HG03460 (cell line): Measurements from ENCODE around the gene CDKL2.
"Not testable (repeated sequence)": the region's sequence is repeated elsewhere in the genome, so short reads cannot be mapped to it uniquely, and the experiment has no call there.

Experiments used
- ATAC-seq: cut with Tn5 transposase; IDR thresholded peaks from one replicate; pipeline ENCODE4 v1.9.1; 2021; ENCODE audit not compliant: unreplicated experiment

The CDKL2 gene

GRCh38 chr4:75630174-75630936 is at the start of gene CDKL2:
CDKL2 (minus strand) TSS chr4:75630528; CDS start chr4:75625988, 4,540 bp downstream.
- ATAC-seq, result peak; percentile 99

GRCh38 chr4:75678965-75679364 is 48.6 kb upstream of the CDKL2 start:
- no peak for ATAC-seq

DNA sequence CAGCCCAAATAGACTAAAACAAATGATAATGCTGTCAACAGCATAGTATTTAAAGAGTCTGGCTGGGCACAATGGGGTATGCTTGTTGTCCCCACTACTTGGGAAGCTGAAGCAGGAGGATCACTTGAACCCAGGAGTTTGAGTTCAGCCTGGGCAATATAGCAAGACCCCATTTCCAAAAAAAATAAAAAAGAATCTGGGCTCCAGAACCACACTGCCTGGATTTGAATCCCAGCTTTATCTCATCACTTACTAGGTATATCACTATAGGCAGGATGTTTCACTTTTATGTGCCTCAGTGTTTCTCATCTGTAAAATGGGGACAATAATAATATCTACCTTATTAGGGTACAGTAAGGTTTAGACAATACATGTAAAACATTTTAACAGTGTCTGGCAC is 48.1 kb upstream of the CDKL2 start:
- no peak for ATAC-seq

DNA sequence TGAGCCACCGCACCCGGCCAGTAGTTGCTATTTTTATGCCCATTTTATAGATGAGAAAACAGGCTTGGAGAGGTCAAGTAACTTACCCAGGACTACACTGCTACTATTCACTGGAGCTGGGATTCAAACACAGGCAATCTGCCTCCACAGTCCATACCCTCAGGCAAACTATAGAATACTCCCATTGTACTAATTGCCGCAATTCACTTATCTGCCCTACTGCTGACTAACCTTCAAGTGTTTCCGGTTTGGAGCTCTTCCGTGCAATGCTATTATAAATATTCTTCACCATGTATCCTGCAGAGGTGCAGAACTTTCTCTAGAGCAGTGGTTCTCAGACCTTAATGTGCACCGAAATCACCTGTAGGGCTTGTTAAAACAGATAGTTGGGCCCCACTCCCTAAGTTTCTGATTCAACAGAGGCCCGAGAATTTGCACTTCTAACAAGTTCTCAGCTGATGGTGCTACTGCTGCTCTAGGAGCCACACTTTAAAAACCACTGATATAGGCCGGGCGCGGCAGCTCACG is 44.7 kb upstream of the CDKL2 start:
- no peak for ATAC-seq

DNA sequence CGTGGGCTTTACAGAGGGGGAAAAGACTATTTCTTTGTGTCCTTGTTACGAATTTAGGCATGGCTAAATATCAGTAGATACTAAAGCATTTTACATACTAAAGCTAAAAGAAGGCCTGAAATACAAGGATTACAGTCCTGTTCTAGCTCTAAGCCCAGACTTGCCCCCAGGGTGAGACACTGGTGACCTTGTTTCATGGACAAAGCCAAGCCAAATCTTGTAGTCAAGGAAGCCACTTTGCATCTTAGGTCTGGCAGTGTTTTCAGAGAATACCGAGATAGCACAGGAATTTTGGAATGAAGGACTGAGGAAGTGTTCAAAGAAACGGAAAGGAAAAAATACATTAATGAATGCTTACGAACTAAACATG is 43.6 kb upstream of the CDKL2 start:
- ATAC-seq, result no peak

DNA sequence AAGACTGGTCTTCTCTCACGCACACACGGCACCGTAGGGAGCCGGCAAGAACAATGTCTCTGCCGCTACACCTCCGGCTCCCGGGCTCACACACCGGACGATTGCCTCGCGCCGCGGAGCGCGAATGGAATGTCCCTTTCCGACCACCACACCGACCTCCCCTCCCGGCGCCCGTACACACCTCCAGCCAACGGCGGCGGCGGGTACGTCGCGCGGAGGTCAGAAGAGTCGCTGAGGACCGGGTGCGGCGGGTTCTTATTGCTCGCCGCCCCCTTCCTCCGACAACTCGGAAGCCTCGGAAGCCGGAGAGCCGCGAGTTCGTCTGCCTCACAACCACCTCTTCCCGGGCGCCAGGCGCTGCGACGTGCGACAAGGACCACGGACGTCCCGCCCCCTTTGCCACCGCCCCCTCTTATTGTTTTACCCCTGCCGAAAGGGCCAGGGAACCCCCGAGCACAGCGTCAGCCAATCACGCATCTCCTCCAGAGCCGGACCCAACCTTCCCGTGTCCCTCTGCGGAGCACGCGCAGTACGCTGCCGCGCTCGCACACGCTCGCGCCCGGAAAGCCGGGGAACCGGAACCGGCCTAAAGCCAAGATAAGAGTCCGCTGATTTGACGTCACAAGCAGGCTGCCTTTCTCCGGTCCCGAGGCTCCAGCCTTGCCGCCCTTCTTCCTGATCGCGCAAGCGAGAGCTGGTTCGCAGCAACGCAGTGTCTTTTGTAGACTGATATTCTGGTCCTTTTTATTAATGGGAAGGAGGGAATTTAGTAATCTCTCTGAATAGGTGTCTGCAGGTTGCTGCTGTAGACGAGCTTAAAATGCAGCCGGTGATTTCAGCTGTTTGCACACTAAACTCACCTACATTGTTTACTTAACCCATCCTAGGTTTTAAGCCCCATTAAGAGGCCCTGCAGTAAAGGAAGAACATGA is 43.0 kb upstream of the CDKL2 start, which contains the start of gene G3BP2:
Gene G3BP2, minus strand, starts transcription at position 385 of the 932 bp plus-strand sequence. CDS start 11,386 bp downstream, outside the sequence.
- ATAC-seq, result peak; percentile 90

GRCh38 chr4:75672461-75673026 is 42.2 kb upstream of the CDKL2 start:
- peak; percentile 21 for ATAC-seq

- ATAC-seq, result no peak
Observed at GRCh38 chr4:75671802-75672421, 41.6 kb upstream of the CDKL2 start.

GRCh38 chr4:75668596-75668995 is 38.3 kb upstream of the CDKL2 start:
- ATAC-seq, result no peak

- ATAC-seq, result not testable (repeated sequence)
Observed at GRCh38 chr4:75667636-75668035, 37.3 kb upstream of the CDKL2 start.

- no peak for ATAC-seq
Observed at GRCh38 chr4:75666299-75666698, 36.0 kb upstream of the CDKL2 start.

DNA sequence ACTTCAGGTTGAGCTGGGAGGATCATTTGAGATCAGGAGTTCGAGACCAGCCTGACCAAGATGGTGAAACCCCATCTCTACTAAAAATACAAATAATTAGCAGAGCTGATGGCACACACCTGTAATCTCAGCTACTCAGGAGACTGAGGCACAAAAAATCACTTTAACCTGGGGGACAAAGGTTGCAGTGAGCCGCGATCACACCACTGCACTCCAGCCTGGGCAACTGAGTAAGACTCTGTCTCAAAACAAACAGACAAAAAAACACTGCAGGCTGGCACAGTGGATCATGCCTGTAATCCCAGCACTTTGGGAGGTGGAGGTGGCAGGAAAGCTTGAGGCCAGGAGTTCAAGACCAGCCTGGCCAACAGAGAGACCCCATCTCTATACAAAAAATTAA is 34.3 kb upstream of the CDKL2 start:
- not testable (repeated sequence) for ATAC-seq

DNA sequence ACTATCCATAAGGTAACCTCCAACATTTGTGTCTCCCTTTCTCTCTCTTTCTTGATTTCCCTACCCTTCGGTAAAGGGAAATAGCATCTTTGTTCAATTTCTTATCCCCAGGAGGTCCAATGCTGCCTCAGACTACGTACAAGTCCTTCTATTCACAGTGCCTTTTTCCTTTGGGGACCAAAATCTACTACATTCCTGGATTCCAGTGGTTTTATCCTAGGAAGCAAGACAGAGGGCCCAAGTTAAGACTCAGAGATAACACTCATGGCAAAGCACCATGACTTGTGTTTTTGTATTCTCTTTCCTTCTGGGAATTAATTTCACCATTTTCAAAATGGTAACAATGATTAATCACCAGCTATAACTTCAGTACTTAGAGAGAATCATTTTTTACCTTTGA is 32.3 kb upstream of the CDKL2 start:
- no peak for ATAC-seq

DNA sequence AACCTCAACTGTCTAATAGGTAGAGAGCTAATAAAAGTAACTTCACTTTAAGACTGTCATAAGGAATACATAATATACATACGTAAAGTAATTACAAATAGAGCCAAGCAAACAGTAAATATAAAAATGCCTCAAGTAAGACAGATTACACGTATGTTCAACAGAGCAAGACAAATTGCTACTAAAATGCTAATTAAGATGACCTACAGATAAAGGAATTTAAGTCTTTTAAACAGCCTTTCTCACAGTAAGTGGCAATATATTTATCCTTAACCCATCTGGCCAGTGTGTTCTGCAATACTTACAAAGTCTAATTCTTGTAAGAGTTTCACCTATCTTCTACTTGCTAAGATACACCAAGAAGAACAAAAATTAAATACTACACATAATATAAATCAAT is 30.2 kb upstream of the CDKL2 start:
- no peak for ATAC-seq

DNA sequence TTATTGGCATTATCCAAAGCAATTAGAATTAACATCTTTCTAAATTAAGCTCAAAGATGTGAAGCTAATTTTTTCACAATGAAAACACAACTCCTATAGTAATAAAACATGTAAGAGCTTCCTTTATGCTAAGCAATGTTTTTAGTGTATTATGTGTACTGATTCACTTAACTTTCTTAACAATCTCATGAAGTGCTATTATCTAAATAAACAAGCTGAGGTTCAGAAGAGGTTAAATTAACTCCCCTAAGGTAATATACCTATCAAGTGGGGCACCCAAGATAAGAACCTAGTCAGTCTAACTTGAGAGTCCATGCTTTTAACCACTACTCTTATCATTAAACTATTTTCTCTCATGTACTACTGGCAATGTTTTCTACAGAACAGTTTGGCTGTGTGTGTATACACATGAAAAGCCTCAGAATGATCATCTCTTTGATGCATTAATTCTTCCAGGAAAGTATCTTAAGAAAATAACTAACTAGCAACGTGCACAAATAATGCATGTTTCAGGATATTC is 29.2 kb upstream of the CDKL2 start:
- ATAC-seq, result no peak

- no peak for ATAC-seq
Observed at GRCh38 chr4:75658876-75659275, 28.5 kb upstream of the CDKL2 start.

DNA sequence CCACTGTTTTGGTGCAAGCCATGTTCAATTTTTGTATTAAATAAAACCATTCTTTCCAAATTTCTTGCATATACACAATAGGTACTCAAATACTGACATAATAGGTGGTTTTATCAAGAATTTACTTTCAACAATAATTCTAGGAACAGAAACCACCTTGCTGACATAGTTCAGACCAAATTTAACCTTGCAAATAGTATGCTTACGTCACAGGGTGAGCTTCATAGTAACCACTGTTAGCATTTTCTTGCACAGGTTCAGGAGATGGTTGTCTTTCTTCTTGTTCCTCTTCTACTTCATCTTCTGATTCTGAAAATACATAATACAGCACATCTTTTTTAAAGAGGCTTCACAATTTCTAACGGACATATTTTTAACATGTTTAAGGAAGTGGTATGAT is 25.2 kb upstream of the CDKL2 start:
- no peak for ATAC-seq

DNA sequence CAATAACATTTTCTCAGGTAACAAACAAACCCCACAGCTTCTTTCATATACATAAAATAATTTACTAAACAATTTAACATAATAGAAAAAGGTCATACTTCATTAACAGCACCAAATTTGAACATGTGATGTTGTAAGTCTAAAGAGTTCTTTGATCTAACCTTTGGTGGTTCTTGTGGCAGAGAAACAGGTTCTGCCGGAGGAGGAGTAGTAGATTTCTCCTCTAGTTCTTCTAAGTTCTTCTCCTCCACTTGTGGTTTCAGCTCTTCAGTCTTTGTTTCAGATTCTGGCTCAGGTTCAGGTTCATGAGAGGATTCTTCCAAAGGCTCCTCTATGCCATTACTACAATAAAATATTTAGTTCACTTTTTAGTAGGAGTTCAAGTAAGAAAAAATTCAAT is 24.6 kb upstream of the CDKL2 start:
- ATAC-seq, result no peak

- ATAC-seq, result no peak
Observed at GRCh38 chr4:75653845-75654503, 23.6 kb upstream of the CDKL2 start.

- no peak for ATAC-seq
Observed at GRCh38 chr4:75644095-75644494, 13.8 kb upstream of the CDKL2 start.
